ENCODE results near the gene CCNK.

Gene CCNK

DNA sequence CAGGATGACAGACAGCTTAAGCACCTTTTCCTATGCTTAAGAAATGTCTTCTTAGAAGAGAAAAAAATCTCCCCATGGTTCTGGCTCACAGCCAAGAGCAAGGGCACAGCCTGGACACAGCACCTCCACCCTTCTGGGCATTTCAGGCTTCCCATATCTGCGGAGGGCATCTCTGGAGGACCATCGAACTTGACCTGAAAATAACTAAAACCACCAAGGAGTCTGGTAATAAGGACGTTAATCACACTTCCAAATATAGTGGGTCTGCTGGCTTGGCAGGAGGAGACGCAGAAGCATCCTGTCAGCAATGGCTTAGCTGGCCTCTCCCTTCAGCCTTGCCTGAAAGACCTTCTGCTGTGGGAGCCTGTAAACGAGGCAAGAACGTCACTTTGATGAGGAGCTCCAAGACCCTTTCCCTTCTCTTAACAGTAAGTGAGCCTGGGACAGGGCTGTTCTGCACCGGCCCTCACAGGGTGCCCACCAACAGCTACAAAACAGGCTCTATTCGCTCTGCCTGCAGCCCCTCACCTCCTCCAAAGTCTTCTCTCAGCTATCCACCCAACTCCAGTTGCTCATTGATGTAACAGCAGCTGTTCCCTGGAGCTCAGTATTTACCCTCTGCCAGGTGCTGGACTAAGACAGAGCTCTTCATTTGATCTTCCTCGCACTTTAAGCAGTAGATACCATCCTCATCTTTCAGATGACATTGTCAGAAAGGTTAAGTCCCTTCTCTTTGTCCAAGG, 13.7 kb upstream of the CCNK start:
- no peak for DNase-seq

DNA sequence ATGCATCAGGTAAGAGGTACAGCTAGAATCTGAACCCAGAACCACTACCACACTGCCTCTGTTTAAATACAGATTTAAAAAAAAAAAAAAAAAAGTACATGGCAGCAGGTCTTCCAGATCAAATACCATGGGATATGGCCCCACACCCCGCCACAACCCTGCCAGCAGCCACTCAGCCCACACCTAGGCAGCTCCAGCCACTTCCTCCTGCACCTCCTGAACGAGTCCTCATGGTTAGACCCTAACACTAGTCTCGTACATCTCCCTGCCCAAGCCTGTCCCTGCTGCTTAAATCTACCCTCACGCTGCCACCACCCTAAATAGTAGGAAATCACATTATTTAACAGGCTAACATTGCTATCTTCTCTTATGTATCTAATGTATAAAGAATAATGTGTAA, 13.1 kb upstream of the CCNK start:
- DNase-seq: no peak

DNA sequence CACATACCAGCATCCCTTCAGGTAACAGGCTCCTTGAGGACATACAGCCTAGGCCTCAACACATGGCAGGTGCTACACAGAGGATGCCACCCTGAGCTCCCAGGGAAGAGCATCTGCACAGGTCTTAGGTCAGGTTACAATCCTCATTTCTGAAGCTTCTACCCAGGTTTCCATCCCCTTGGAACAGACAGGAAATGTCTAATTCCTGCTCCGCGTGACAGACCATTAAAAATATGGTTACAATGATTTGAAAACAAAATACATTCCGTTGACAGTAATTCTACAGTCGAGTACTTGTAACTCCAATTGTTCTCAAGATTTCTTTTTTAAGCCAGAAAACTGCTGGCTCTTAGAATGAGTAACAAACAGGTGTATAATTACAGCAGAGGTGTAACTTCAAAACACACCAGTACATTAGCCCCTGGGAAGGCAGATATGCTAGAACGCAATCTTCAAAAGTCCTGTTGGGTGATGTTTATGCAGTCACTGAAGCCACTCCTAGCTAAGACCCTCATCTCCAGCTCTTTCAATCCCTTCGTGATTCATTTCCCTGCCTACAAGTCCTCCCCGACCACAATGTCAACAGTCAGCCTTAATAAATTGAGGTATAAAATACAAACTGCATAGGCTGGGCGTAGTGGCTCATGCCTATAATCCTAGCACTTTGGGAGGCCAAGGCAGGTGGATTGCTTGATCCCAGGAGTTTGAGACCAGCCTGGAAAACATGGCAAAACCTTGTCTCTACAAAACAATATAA, 12.2 kb upstream of the CCNK start:
- DNase-seq: no peak

DNA sequence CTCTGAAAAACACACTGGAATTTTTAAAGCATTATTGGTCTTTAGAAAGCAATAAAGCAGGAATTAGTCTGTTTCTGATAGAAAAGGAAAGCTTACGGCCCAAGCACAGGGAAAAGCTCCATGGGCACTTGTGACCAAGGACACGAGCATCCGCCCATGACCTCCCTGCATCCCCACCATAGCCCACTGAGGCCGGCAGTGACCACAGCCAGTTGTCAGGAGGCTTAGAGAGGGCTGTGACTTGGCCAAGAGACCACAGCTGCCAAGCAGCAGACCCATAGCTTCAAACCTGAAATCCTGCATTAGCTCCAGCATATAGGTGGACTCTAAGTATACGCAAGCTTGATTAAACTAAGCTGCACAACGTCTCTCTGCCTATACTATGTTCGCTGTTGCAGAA, 9.5 kb upstream of the CCNK start:
- DNase-seq: no peak

DNA sequence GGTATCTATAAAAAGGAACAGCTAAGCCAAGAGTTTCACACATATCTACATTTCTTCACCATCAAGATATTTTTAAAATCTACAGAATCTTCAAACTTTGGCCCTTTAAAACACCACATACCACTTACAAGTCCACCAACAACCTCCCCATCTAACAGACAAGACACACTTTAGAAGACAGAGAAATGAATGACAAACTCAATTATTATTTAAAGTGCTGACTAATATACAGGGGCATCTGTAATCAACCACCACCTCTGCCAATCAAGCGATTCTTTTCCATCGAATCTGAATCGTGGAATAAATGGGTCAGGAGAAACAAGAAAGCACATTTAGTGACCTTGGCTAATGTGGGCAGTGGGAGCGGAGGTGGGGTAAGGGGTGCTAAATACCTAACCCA, 8.3 kb upstream of the CCNK start:
- no peak for DNase-seq

DNA sequence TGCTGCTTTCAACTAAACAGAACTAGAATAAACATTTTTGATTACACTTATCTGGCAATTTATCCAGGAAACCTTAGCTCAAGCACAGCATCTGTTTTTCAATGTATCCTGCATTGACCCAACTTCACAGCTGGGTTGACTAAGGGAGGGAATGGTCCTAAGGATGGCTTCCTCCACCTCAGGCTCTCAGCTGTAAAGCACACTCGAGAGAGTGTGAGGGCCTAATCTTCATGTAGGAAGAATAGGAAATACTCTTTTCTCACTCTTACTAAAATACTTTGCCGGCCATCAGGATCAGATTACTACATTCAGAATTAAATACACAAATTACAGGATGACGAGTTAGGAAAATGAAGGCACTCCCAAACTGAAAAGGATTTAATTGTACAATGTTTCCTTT, 7.8 kb upstream of the CCNK start:
- DNase-seq: no peak

DNA sequence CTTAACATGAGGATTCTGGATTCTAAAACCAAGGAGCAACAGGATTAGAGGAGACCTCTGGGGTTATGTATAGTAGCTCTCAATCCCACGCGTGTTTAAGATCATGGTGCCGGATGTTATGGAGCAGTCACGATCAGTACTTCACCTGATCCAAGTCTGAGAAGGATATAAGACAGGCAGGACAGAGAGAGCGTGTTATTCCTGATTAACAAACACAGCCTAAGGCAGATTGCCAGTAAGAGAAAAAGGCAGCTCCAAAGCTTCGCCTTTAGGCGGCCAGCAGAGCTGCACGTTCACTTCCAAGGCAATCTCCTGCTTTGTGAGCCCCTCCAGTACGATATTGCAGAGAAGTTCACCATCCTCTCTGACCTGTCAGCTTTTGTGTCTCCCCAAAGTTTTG, 6.0 kb upstream of the CCNK start:
- DNase-seq: no peak

DNA sequence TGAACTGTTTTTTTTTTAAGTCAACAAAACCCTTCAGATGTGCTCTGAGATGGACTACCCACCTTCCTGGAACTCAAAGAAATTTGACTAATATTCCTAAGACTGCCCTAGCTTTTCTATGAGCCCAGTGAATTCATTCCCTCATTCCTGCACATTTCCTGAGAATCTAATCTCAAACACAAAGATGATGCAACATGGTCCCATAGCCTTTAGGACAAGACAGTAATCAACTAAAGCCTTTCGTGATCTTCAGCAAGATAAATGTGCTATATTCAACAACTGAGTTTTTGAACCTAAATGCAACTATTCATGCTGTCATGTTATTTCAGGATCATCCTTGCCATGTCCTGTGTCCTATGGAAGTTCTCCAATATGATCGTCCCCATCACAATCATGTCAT, 5.5 kb upstream of the CCNK start:
- no peak for DNase-seq

DNA sequence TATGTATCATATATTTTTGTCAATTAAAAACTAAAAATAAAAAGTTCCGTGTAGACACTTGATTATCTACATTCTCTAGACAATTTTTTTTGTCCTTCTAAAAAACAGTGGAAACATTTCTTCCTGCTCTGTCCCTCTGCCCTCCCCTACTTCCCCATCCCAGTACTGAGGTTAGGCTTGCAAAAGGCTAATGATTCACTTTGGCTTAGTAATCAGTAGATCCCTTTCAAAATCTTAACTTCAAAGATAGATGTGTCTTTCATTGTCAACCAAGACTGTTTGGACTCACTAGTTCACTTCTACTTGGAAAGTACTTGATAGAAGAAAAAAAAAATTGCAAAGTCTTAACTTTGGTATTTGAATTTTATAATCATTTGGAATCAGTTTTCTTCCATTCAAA, 4.3 kb upstream of the CCNK start:
- peak; percentile 20 for DNase-seq

DNA sequence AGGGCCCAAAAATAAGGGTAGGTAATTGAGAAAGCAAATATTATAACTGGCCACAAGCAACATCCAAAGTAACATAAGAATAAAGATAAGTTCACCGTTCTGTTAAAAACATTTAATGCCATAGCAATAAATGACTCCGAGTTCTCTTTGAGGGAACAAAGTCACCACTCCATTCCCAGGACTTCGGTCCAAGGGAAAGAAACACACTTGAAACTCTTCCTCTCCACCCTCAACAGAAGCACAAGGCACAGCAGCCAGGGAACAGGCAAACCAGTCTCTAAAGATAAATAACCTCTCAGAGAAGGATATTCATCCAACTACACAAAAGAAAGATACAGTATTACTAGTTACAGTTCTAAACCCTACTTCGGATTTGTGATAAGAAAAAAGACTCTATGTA, 3.1 kb upstream of the CCNK start:
- no peak for DNase-seq

DNA sequence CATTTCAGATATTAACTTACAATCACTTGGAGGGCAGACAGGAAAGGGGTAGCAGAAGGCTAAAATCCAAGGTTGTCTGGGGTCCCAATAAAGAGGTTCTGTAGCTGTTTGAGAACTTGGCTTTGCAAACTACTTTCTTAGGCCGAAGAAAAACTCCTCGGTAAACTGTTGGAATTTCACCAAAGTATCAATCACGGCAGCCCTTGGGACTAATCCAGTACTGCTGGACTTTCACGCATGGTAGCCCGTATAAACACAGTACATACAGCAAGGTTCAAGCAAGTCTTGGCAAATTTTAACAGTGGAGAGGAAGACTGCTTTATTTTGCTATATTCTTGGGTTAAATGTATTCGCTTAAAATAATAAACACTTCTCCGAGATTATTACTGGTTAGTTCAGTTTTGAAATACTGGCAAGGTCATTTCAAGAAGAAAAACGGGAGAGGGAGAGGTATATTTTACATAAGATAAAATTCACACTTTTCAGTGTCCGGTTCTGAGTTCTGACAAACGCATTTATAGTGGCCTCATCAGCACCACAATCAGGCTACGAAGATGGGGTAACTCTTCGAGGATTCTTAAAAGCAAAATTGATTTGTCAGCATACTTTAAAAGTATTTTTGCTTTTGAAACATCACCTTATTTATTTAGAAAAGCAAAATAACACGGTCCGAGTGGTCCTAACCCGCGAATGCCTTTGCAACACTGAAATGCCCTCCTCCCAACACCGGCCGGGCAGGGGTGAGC, 1.9 kb upstream of the CCNK start:
- DNase-seq: no peak

DNA sequence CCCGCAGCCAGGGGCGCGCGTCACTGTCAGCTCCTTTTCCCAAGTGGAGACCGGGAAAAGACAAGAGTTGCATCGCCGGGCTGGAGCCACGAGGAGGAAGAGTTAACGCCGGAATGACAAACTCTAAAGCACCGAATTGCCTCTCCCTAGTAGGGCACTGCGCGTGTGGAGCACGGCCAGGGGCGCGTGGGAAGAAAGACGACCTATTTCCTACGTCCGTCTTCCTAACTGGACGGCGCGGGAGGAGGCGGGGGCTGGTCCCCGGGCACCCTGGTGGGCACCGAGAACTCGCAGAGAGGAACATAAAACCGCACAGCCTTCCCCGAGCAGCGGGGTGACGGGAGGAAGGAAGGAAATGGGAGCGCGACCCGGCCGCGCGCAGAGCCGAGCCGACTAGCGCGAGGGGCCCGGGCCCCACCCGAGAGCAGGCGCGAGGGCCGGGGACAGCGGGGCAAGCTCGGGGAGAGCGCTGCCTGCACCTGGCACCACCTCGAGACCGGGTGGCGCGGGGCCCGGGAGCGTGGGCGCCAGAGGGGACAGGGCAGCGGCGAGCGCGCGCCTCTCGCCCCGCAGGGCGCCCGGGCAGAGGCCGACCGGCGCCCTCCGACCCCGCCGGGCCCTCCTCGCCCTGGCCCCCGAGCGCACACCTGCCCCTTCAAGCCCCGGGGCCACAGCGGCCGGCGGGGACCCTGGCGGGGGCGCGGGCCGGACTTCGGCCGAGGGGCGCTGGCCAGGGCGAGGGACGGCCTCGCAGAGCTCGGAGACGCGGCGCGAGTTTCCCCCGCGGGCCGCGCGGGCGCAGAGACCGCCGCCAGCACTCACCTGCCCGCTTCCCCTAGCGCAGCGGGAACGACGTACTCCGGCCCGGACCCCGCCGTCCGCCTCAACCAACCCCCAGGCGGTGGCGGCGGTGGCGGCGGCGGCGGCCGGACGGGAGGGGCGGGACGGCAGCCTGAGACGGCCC, 1.0 kb upstream of the CCNK start, which contains the start of gene SETD3:
TSS of gene SETD3 (minus strand) at position 954 of the 964 bp plus-strand sequence. CDS start 15,054 bp downstream, outside the sequence.
- peak; percentile 50 for DNase-seq

DNA sequence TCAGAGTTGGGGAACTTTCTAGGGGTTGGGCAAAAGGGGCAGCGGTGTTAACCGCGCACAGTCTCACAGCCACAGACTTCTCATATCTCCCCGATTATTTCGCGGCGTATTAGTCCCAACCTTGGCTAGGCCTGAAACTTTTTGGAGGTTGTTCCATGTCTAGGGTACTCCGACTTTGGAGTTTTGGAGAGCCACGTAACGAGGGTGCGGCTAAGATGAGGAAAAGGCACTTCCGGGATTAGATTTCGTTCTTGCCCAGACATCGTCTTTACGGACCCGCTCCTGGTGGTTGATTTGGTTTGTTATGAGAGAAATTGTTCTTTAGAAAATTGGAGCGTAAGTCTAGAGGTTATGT, 513 bp downstream of the CCNK start:
- DNase-seq: no peak

DNA sequence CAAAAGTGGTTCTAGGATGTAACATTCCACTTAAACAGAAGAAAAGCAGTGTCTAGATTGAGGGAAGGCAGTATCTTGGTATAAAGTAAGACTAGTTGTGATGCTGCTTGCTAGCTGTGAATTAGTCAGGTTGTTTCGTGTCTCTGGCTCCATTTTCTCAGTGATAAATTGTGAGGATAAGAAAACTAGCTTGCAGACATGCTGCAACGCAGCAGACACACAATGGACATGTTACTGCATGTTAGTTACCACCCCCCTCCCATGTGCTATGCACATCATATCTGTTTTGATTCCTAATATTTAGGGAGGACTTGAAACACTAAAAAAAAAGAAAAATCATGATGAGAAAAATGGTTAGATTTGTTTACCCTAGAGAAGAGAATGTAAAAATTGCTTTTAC, 2.9 kb downstream of the CCNK start:
- no peak for DNase-seq

DNA sequence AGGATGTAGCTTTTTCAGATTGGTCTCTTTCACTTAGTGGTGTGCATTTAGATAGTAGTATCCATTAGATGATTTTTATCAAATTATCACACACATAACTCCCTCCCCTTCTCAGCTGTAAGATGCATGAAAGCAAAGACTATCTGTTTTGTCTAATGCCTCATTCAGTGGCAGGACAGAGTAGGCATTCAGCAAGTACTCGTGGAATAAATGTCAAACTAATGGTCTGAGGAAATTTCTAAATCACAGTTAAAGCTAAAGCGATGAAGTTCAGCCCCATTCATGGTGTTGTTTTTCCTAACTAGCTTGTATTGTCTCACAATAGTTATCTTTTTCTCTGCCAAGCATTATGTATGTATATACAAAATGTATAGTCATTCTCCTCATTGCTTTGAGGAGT, 16.1 kb downstream of the CCNK start:
- no peak for DNase-seq

DNA sequence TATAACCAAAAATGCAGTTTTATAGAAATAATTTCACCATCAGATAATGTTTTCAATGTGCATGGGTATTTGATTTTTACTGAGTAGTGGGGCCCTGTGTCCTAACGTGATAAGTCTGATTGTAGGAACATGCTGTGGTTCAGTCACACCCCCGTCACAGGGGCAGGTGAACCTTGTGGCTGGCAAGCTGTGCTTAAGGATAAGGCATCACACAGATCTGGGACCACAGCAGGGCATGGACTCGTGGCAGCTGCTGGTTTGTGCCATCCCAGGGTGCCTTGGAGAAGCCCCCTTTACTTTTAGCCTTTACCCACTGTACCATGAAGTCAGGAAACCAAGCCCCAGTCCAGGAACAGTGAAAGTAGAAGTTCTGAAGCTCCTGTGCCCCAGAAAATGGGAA, 16.7 kb downstream of the CCNK start:
- no peak for DNase-seq

DNA sequence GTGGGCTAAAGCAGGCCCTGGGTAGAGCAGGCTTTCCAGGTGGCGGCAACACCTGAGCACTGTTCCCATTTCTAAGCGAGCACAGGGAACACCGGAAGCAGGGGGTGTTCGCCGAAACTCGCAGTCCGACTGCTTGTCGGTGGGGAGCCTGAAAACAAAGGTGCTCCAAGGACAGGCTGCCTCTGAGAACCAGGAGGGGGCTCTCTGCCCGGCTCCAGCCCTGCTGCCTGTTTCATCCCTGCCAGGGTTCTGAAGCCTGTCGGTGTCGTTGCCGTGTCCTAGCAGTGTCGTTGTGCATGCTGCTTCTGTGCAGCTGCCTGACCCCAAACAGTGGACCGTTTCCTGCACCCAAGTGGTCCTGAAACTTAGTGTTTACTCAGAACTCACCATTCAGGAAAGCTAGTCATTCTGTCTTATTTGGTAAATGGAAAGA, 21.8 kb downstream of the CCNK start:
- DNase-seq: no peak

DNA sequence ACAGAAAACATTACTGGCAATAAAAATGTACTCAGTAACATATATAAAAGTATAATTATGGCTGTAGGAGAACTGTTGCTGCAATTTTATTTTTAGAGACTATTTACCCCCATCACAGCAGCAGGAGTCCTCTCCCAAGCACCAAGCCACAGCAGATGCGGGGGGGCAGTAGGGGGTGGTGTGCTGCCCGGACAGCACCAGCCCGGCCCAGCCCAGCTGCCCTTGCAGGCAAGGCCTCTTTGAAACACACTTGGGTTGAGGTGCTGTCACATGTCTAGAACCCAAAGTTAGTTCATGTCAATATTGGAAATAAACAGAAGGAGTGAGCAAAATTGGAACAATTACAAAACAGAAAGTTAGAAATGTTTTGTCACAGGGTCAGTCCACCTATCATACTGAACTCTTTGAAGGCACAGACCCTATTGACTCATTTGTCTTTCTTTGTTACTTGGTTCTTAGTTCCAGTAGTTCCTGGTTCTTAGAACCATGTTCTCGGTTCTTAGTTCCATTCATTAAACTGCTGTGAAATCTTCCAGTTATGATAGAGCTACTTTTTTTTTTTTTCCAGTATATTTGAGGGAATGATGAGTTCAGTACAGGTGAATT, 22.7 kb downstream of the CCNK start:
- DNase-seq: no peak

DNA sequence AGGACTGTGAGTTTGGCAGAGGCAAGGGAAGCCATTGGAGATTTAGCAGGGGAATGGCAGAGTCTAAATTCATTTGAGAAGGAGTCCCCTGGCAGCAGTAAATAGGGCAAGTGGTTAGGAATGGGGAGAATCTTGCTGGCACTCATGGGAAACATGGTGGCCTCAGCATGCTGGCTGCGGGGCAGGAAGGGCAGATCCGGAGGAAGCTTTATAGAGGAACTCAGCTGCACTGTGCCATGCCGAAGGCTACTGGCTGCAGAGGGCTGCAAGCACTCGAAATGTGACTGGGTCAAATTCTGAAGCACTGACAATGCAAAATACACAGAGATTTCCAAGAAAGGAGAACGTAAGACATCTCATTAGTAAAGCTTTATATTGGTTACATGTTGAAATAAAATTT, 23.9 kb downstream of the CCNK start:
- no peak for DNase-seq

DNA sequence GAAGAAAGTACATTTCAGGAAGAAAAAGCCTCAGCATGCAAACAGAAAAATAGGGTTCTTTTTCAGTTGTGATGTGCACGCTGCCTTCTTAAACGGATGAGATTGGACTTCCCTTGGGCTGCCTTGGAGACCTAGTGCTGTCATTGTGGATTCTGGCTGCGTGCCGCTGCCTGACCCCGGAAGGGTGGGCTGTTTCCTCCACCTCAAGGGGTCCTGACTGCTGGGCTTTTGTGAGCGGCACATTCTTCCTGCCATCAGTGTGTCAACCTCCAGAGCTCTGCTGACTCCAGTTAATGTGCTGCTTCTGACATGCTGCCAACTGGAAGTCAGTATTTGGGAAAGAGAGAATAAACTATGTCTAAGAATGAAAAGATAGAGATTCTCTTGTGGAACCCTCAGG, 25.1 kb downstream of the CCNK start:
- DNase-seq: no peak

DNA sequence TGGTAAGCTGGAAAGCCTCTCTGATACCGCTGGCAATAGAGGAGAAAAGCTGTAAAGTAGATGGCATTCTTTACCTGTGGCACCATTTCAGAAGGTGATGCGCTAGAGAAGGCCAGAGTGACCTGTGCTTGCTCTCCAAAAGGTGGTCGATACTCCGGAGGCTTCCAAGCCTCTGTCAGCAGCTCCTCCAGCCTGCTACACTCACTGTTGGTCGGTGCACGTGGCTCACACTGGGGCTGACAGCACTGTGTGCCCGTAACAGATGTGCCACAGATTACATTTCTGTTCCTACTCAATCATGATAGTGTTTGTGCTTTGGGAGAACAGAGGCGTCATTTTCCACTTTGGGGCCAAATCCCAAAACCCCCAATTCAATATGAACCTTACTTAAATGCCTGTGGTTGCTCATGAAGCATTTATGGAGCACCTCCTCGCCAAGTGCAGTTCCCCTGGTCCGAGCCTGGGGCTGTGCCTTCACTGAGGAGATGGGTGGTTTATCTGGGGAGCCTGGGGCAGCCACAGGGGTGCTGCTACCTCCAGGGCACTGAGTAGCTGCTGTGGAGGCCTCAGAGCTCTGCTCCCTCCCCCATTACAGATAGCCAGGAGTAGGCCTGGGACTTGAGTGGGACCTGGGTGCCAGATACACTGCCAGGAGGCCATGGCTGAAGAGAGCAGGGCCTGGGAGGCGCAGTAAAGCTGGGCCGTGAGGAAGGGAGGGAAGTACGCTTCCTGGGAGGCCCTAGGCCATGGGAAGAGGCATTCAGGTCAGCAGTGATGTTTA, 26.8 kb downstream of the CCNK start:
- DNase-seq: no peak

All from NCI-H226 (cell line).